Smooth muscle cell (in vitro differentiated cells): ENCODE measurements around the gene INTS7. TPM values are rescaled to one million over a fixed set of nuclear protein-coding genes. Genes with fewer than 3 reads are reported as not detected.
"Not testable (repeated sequence)": the region's sequence is repeated elsewhere in the genome, so short reads cannot be mapped to it uniquely, and the experiment has no call there.

Experiments used
- DNase-seq: peaks from one replicate; lab custom pipeline; 2025; ENCODE audit not compliant: unreplicated experiment; lab: John Stamatoyannopoulos, UW
- H2AFZ ChIP-seq: fragments of 200-600 bp; sonication (generic); 2 replicates; pipeline ENCODE4 v1.6.0; 2016; ENCODE audit warnings: antibody characterized with exemption, low read depth, mild to moderate bottlenecking
- H3F3A ChIP-seq: fragments of 200-600 bp; sonication (generic); 2 replicates; pipeline ENCODE4 v1.6.0; 2017; ENCODE audit warnings: antibody characterized with exemption, low read depth
- H3K27ac ChIP-seq: fragments of 200-600 bp; sonication (generic); 2 replicates; pipeline ENCODE4 v1.5.1; 2016; ENCODE audit warnings: low read depth, mild to moderate bottlenecking
- H3K27me3 ChIP-seq: fragments of 200-600 bp; sonication (generic); 2 replicates; pipeline ENCODE4 v1.6.1; 2016; ENCODE audit warnings: low read depth, mild to moderate bottlenecking
- H3K36me3 ChIP-seq: fragments of 200-600 bp; sonication (generic); 2 replicates; pipeline ENCODE4 v1.5.1; 2016; ENCODE audit warnings: low read depth
- H3K4me1 ChIP-seq: fragments of 200-600 bp; sonication (generic); 2 replicates; pipeline ENCODE4 v1.5.1; 2016; ENCODE audit warnings: low read depth
- H3K4me2 ChIP-seq: fragments of 200-600 bp; sonication (generic); 2 replicates; pipeline ENCODE4 v1.6.0; 2016; ENCODE audit warnings: mild to moderate bottlenecking
- H3K4me3 ChIP-seq: fragments of 200-600 bp; sonication (generic); 2 replicates; pipeline ENCODE4 v1.5.1; 2016; ENCODE audit warnings: mild to moderate bottlenecking
- H3K79me2 ChIP-seq: fragments of 200-600 bp; sonication (generic); 2 replicates; pipeline ENCODE4 v1.6.0; 2016; ENCODE audit warnings: low read depth, mild to moderate bottlenecking
- H3K9ac ChIP-seq: fragments of 200-600 bp; sonication (generic); 2 replicates; pipeline ENCODE4 v1.6.0; 2016; ENCODE audit warnings: low read depth
- H3K9me3 ChIP-seq: fragments of 200-600 bp; sonication (generic); replicated peaks from 2 replicates; pipeline ENCODE4 v1.5.1; 2016; ENCODE audit warnings: low read depth
- H4K20me1 ChIP-seq: fragments of 200-600 bp; sonication (generic); 2 replicates; pipeline ENCODE4 v1.6.0; 2016; ENCODE audit warnings: low read depth
- WGBS: methylation state at CpG from one replicate; pipeline ENCODE4 v1.1.7; 2016; ENCODE audit warnings: low lambda C conversion rate; 5-methylcytosine and 5-hydroxymethylcytosine counted together
- polyA plus RNA-seq: library from polyadenylated mRNA; unstranded; fragments of >200 nt; fragmentation: Nextera tagmentation; extraction: Ambion mirVana; gene quantifications from 2 replicates; pipeline ENCODE4 v1.2.1, GENCODE V29; 2016
- total RNA-seq: library from RNA; depleted of rRNA; stranded (reverse); fragments of >200 nt; gene quantifications from 2 replicates; pipeline ENCODE4 v1.2.3, GENCODE V29; 2014
- TF ChIP-seq, protein P1 (sequence below): fragments of 200-600 bp; sonication (generic); IDR thresholded peaks from 2 replicates; pipeline ENCODE4 v1.5.1; 2017; ENCODE audit warnings: borderline replicate concordance, mild to moderate bottlenecking, antibody characterized with exemption; ENCODE audit not compliant: insufficient read depth, poor library complexity, severe bottlenecking

Gene INTS7
- total and polyA plus RNA-seq, 2 experiments from 2014 or later = 5.9 to 9.5 TPM

DNA sequence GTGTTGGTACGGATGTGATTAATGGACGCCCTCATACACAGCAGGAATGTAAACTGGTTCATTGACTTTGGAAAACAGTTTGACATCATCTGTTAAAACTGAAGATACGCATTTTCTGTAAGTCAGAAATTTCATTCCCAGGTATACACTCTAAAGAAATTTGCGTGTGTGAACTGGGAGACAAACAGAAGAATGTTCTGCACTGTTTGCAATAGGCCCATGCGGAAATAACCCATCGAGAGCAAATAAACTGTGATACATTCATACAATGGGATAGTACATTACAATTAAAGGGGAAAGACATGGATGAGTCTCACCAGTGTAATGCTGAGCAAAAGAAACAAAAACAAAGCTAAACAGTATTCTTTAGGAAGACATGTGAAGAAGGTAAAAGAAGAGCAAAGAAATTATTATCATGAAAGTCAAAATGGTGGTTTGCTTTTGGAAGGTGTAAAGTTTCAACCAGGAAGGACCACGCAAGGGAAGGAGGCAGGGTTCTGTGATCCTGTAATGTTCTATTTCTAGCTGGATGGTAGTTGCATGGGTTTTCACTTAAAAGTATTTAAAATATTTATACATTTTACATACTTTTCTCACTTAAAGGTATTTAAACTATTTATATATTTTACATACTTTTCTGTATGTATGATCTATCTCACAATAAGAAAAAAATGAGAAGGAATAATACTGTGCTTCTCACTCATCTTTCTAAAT lies 30.3 kb downstream of the INTS7 start:
- WGBS = 82% methylated on average over 7 of the region's 7 CpGs
- no peak overlapping the region for H3K4me3 ChIP-seq
- peaks cover 2% of the 10 kb centered on the region for H3K36me3 ChIP-seq
- TF ChIP-seq, protein P1, sequence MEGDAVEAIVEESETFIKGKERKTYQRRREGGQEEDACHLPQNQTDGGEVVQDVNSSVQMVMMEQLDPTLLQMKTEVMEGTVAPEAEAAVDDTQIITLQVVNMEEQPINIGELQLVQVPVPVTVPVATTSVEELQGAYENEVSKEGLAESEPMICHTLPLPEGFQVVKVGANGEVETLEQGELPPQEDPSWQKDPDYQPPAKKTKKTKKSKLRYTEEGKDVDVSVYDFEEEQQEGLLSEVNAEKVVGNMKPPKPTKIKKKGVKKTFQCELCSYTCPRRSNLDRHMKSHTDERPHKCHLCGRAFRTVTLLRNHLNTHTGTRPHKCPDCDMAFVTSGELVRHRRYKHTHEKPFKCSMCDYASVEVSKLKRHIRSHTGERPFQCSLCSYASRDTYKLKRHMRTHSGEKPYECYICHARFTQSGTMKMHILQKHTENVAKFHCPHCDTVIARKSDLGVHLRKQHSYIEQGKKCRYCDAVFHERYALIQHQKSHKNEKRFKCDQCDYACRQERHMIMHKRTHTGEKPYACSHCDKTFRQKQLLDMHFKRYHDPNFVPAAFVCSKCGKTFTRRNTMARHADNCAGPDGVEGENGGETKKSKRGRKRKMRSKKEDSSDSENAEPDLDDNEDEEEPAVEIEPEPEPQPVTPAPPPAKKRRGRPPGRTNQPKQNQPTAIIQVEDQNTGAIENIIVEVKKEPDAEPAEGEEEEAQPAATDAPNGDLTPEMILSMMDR = no peak
- H3F3A ChIP-seq = no peaks in the 10 kb centered on the region
- no peak for DNase-seq
- no peak overlapping the region for H3K4me2 ChIP-seq
- no peak overlapping the region for H3K9ac ChIP-seq
- no peaks in the 10 kb centered on the region for H3K27me3 ChIP-seq
- H2AFZ ChIP-seq = no peak overlapping the region
- no peaks in the 10 kb centered on the region for H3K79me2 ChIP-seq
- no peak overlapping the region for H3K27ac ChIP-seq
- peaks cover 11% of the 10 kb centered on the region for H3K4me1 ChIP-seq
- no peaks in the 10 kb centered on the region for H3K9me3 ChIP-seq
- no peaks in the 10 kb centered on the region for H4K20me1 ChIP-seq

DNA sequence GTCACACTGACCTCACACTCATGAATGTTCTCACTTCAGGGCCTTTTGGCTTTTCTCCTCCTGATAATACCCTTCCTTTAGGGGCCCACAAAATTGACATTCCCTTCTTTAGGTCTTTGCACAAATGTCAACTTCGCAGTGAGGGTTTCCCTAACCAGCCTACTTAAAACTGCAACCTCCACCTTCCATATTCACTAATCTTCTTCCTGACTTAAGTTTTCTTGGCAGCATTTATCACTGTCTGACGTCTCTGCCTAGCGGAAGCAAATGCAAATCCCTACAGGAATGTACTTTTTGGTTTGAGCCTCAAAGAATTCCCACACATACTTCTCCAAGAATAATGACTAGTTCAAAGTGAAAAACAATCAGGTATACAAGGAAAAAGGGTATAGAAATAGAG lies 32.8 kb downstream of the INTS7 start:
- Histone ChIP-seq H3K36me3 (peaks cover 2% of the 10 kb centered on the region), H3K9ac (no peak overlapping the region), H3K4me2 (no peak overlapping the region), H3K4me1 (peaks cover 11% of the 10 kb centered on the region), H3K27me3 (no peaks in the 10 kb centered on the region), H2AFZ (no peak overlapping the region), H3K9me3 (no peaks in the 10 kb centered on the region), H3K27ac (no peak overlapping the region), H3K79me2 (no peaks in the 10 kb centered on the region), H3K4me3 (no peak overlapping the region), H3F3A (no peaks in the 10 kb centered on the region), H4K20me1 (no peaks in the 10 kb centered on the region)
- no peak for DNase-seq
- TF ChIP-seq, protein P1 = no peak
- 58% methylated on average over 3 of the region's 3 CpGs for WGBS

DNA sequence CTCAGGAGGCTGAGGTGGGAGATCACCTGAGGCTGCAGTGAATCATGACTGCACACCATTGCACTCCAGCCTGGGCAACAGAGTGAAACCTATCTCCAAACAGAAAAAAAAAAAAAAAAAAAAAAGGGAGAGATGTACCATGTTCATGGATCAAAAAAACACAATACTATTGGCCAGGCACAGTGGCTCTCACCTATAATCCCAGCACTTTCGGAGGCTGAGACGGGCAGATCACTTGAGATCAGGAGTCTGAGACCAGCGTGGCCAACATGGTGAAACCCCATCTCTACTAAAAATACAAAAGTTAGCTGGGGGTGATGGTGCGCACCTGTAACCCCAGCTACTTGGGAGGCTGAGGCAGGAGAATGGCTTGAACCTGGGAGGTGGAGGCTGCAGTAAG lies 37.9 kb downstream of the INTS7 start:
- not testable (repeated sequence) for H3K79me2 ChIP-seq, H3K9me3 ChIP-seq, H4K20me1 ChIP-seq, H3K4me3 ChIP-seq, DNase-seq, H3K4me2 ChIP-seq, H3K9ac ChIP-seq, H3K27ac ChIP-seq, H3K4me1 ChIP-seq, H3K27me3 ChIP-seq, H3K36me3 ChIP-seq, H2AFZ ChIP-seq, H3F3A ChIP-seq
- 93% methylated on average over 4 of the region's 4 CpGs for WGBS

DNA sequence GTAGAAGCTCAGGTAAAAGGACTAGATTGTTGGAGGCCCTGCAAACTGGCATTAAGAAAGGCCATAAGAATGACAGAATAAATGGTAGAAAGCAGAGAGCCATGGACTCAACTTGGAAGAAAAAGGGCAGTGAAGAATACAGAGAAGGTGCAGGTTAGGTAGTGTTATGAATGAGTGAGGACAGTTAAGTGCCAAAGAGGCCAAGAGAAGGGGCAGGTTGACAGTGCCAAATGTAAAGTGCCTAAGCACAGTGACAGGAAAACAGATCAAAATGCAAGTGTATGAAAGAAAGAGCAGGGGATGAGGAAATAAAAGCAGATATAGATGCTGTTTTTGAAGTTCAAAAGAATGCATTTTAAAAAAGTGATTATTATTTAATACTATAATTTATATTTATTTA lies 43.7 kb downstream of the INTS7 start:
- Histone ChIP-seq H3F3A (no peaks in the 10 kb centered on the region), H3K27ac (no peak overlapping the region), H3K27me3 (no peaks in the 10 kb centered on the region), H3K79me2 (no peaks in the 10 kb centered on the region), H2AFZ (no peak overlapping the region), H3K4me3 (no peak overlapping the region), H3K4me1 (no peaks in the 10 kb centered on the region), H3K9ac (no peak overlapping the region), H3K36me3 (peaks cover 5% of the 10 kb centered on the region), H3K4me2 (no peak overlapping the region), H3K9me3 (no peaks in the 10 kb centered on the region), H4K20me1 (no peaks in the 10 kb centered on the region)
- TF ChIP-seq, protein P1 = no peak
- no peak for DNase-seq
